B cell (primary cell): ENCODE data around the gene HOXA10.

Experiments used
- EZH2 ChIP-seq: IDR thresholded peaks from 2 replicates; pipeline ENCODE4 v1.6.1; 2012; ENCODE audit warnings: borderline replicate concordance, low read depth, mild to moderate bottlenecking, moderate library complexity, low read length; ENCODE audit not compliant: insufficient read depth, poor library complexity, severe bottlenecking
- TF ChIP-seq, protein P1 (sequence below): fragments of 200-600 bp; IDR thresholded peaks from one replicate; pipeline ENCODE4 v1.8.0; 2022; ENCODE audit warnings: antibody characterized with exemption, mild to moderate bottlenecking

DNA sequence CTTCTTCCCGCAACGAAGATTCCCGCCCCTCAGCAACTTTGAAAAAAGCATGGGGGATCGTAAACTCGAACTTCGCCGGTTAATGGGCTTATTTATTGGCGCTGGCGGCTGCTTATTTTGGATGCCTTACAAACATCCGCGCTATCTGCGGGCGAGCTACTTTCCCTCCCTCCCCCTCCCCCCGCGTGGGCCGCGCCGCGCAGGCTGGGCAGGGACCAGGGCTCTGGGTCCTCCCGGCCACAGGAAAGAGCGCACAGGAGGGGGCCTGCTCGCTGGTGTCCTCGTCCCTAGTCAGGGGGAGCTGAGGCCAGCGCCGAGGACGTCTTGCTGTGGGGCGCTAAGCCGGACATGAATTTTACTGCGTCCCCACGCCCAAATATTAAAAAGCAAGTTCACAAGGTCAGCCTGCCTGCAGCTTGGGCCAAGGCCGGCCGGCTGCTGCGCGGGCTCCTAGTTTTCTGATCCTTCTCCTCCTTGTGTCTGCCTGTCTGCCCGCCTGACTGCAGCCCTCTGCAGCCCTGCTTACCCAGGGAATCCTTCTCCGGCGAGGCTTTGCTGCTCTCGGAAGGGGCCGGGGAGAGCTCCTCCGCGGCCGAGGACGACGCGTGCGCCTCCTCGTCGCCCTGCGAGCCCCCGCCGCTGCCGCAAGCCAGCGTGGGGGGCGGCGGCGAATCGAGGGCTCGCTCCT, 1.2 kb downstream of the HOXA10 start:
- TF ChIP-seq, protein P1, sequence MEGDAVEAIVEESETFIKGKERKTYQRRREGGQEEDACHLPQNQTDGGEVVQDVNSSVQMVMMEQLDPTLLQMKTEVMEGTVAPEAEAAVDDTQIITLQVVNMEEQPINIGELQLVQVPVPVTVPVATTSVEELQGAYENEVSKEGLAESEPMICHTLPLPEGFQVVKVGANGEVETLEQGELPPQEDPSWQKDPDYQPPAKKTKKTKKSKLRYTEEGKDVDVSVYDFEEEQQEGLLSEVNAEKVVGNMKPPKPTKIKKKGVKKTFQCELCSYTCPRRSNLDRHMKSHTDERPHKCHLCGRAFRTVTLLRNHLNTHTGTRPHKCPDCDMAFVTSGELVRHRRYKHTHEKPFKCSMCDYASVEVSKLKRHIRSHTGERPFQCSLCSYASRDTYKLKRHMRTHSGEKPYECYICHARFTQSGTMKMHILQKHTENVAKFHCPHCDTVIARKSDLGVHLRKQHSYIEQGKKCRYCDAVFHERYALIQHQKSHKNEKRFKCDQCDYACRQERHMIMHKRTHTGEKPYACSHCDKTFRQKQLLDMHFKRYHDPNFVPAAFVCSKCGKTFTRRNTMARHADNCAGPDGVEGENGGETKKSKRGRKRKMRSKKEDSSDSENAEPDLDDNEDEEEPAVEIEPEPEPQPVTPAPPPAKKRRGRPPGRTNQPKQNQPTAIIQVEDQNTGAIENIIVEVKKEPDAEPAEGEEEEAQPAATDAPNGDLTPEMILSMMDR = no peak
- TF ChIP-seq EZH2 = no peak
